H1 (cell line): ENCODE data around the gene COL4A4. TPM values are rescaled to one million over a fixed set of nuclear protein-coding genes. Genes with fewer than 3 reads are reported as not detected.

Experiments
- CTCF ChIA-PET: fragments of 300-600 bp; sonication (Branson Sonifier 250); formaldehyde crosslinking; loops from one replicate; lab custom pipeline; 2021; ENCODE audit not compliant: partially characterized antibody; lab: Charles Lee
- POLR2A ChIA-PET: fragments of 300-600 bp; sonication (Branson Sonifier 250); formaldehyde crosslinking; loops from one replicate; lab custom pipeline; 2021; ENCODE audit warnings: inconsistent platforms; ENCODE audit not compliant: partially characterized antibody; lab: Charles Lee
- DNase-seq, 2 experiments: peaks; one replicate each; pipeline versions ENCODE4 v3.0.0 to v3.0.0-alpha.2; 2010 to 2022; ENCODE audit warnings: low spot score in 2 of 2, low read depth in 1 of 2, mixed read lengths in 1 of 2
- FAIRE-seq: peaks from 2 replicates; lab custom pipeline; 2011; peaks lifted over from hg19 to GRCh38; lab: Jason Lieb, UNC
- H2AFZ ChIP-seq: 2 replicates; pipeline ENCODE4 v1.8.1; 2012; ENCODE audit warnings: low read length, inconsistent platforms
- H2AK5ac ChIP-seq: 2 replicates; pipeline ENCODE4 v1.6.1; 2013; ENCODE audit warnings: low read depth, low read length
- H2BK120ac ChIP-seq: replicated peaks from 2 replicates; pipeline ENCODE3; 2013; ENCODE audit warnings: low read depth, low read length, inconsistent platforms
- H2BK12ac ChIP-seq: 2 replicates; pipeline ENCODE4 v1.6.1; 2013; ENCODE audit warnings: low read depth, low read length
- H2BK15ac ChIP-seq: 2 replicates; pipeline ENCODE4 v1.6.1; 2013; ENCODE audit warnings: low read length
- H2BK20ac ChIP-seq: 2 replicates; pipeline ENCODE4 v1.6.1; 2013; ENCODE audit warnings: low read length
- H2BK5ac ChIP-seq: 2 replicates; pipeline ENCODE4 v1.6.1; 2013; ENCODE audit warnings: low read depth, low read length
- H3K14ac ChIP-seq: 2 replicates; pipeline ENCODE4 v1.6.1; 2013; ENCODE audit warnings: inconsistent platforms; ENCODE audit not compliant: insufficient read length
- H3K18ac ChIP-seq: 2 replicates; pipeline ENCODE4 v1.6.1; 2013; ENCODE audit warnings: low read length; ENCODE audit errors: extremely low read depth
- H3K23ac ChIP-seq: 2 replicates; pipeline ENCODE4 v1.6.1; 2013; ENCODE audit warnings: inconsistent platforms; ENCODE audit not compliant: insufficient read length
- H3K23me2 ChIP-seq: 2 replicates; pipeline ENCODE4 v1.6.1; 2013; ENCODE audit warnings: low read depth, low read length
- H3K27ac ChIP-seq: 2 replicates; pipeline ENCODE4 v1.6.1; 2011; ENCODE audit warnings: low read depth, low read length, inconsistent platforms
- H3K27me3 ChIP-seq, 4 experiments: replicated peaks in 1 of 4; 1 replicate in 1 of 4; 2 replicates in 3 of 4; pipeline versions ENCODE4 v1.6.1 to v1.8.1; 2011 to 2013; ENCODE audit warnings: low read length in 3 of 4, mild to moderate bottlenecking in 3 of 4, inconsistent platforms in 2 of 4, mixed read lengths in 2 of 4, moderate library complexity in 1 of 4; ENCODE audit not compliant: control insufficient read depth in 3 of 4, insufficient read depth in 3 of 4; ENCODE audit errors: extremely low read depth in 1 of 4
- H3K36me3 ChIP-seq, 4 experiments: 2 replicates each; pipeline versions ENCODE4 v1.6.1 to v1.8.1; 2011 to 2013; ENCODE audit warnings: mild to moderate bottlenecking in 4 of 4, low read length in 3 of 4, moderate library complexity in 2 of 4, control low read depth in 1 of 4, inconsistent platforms in 1 of 4; ENCODE audit not compliant: insufficient read depth in 4 of 4, control insufficient read depth in 2 of 4
- H3K4ac ChIP-seq: replicated peaks from 2 replicates; pipeline ENCODE3; 2013; ENCODE audit warnings: low read length, low read depth, mixed read lengths, inconsistent platforms; ENCODE audit not compliant: insufficient read length
- H3K4me1 ChIP-seq, 4 experiments: replicated peaks in 1 of 4; 1 replicate in 1 of 4; 2 replicates in 3 of 4; pipeline versions ENCODE4 v1.6.1 to v1.8.1; 2011 to 2013; ENCODE audit warnings: low read length in 3 of 4, inconsistent platforms in 2 of 4, mixed read lengths in 1 of 4; ENCODE audit not compliant: insufficient read depth in 4 of 4, control insufficient read depth in 3 of 4
- H3K4me2 ChIP-seq, 2 experiments: 2 replicates each; pipeline versions ENCODE4 v1.6.1 to v1.8.1; 2011 to 2013; ENCODE audit warnings: low read depth in 2 of 2, low read length in 2 of 2, control low read depth in 1 of 2, inconsistent platforms in 1 of 2, mild to moderate bottlenecking in 1 of 2; ENCODE audit not compliant: insufficient read depth in 1 of 2
- H3K4me3 ChIP-seq, 4 experiments: fragments of 200-600, 300-600 bp in 1 of 4; sonication (generic), shearing (Covaris generic), sonication (Bioruptor Twin) in 1 of 4; 2 replicates each; pipeline versions ENCODE4 v1.5.1 to v1.8.1; 2011 to 2016; ENCODE audit warnings: low read length in 4 of 4, low read depth in 3 of 4, control low read depth in 2 of 4, inconsistent platforms in 2 of 4, mild to moderate bottlenecking in 2 of 4, mixed read lengths in 1 of 4, moderate library complexity in 1 of 4; ENCODE audit not compliant: insufficient read depth in 2 of 4; ENCODE audit errors: extremely low read depth in 1 of 4
- H3K56ac ChIP-seq: replicated peaks from 2 replicates; pipeline ENCODE3; 2013; ENCODE audit warnings: low read depth, mild to moderate bottlenecking, mixed read lengths, low read length, inconsistent platforms; ENCODE audit not compliant: insufficient read length
- H3K79me1 ChIP-seq: 2 replicates; pipeline ENCODE4 v1.6.1; 2013; ENCODE audit warnings: low read depth, low read length, control low read depth
- H3K79me2 ChIP-seq, 2 experiments: 2 replicates each; pipeline versions ENCODE4 v1.6.1 to v1.8.1; 2012 to 2013; ENCODE audit warnings: low read length in 2 of 2, mild to moderate bottlenecking in 2 of 2, inconsistent platforms in 1 of 2; ENCODE audit not compliant: insufficient read depth in 2 of 2, control insufficient read depth in 1 of 2
- H3K9ac ChIP-seq, 4 experiments: replicated peaks in 1 of 4; 1 replicate in 1 of 4; 2 replicates in 3 of 4; pipeline versions ENCODE4 v1.6.1 to v1.8.1; 2011 to 2013; ENCODE audit warnings: low read depth in 3 of 4, low read length in 3 of 4, control low read depth in 2 of 4, mild to moderate bottlenecking in 2 of 4, moderate library complexity in 2 of 4, inconsistent platforms in 1 of 4; ENCODE audit errors: extremely low read depth in 1 of 4
- H3K9me3 ChIP-seq, 2 experiments: 2 replicates each; pipeline versions ENCODE4 v1.6.1 to v1.8.1; 2012 to 2013; ENCODE audit warnings: mild to moderate bottlenecking in 2 of 2, moderate library complexity in 2 of 2, control low read depth in 1 of 2, inconsistent platforms in 1 of 2, low read depth in 1 of 2, low read length in 1 of 2, mixed read lengths in 1 of 2; ENCODE audit not compliant: insufficient read depth in 2 of 2
- H4K20me1 ChIP-seq, 2 experiments: replicated peaks in 1 of 2; 2 replicates each; pipeline versions ENCODE3 to v1.8.1; 2011 to 2013; ENCODE audit warnings: inconsistent platforms in 2 of 2, low read length in 2 of 2, mild to moderate bottlenecking in 1 of 2; ENCODE audit not compliant: insufficient read depth in 2 of 2, control insufficient read depth in 1 of 2
- H4K5ac ChIP-seq: 2 replicates; pipeline ENCODE4 v1.6.1; 2013; ENCODE audit warnings: low read length, low read depth, mixed read lengths, inconsistent platforms; ENCODE audit not compliant: insufficient read length
- H4K8ac ChIP-seq: 2 replicates; pipeline ENCODE4 v1.8.0; 2013; ENCODE audit warnings: mild to moderate bottlenecking, moderate library complexity, low read length, inconsistent platforms; ENCODE audit not compliant: insufficient read depth; ENCODE audit errors: extremely low read depth
- H4K91ac ChIP-seq: replicated peaks from 2 replicates; pipeline ENCODE3; 2013; ENCODE audit warnings: low read length, mixed read lengths, inconsistent platforms; ENCODE audit not compliant: insufficient read length
- CHD1 ChIP-seq: IDR thresholded peaks from 2 replicates; pipeline ENCODE4 v1.6.1; 2012; ENCODE audit warnings: low read depth, low read length, improper control_type of control experiment
- WGBS, 2 experiments: shearing (Covaris generic) in 1 of 2; methylation state at CpG; one replicate each; pipeline versions ENCODE4 v1.1.6 to v1.1.7; 2013 to 2015; ENCODE audit warnings: low lambda C conversion rate in 2 of 2, mixed read lengths in 2 of 2, inconsistent platforms in 1 of 2, low coverage in 1 of 2, missing lambda C conversion rate in 1 of 2; ENCODE audit not compliant: insufficient replicate concordance in 2 of 2, insufficient coverage in 1 of 2, insufficient read length in 1 of 2; ENCODE audit errors: extremely low coverage in 1 of 2, missing lambda C conversion rate in 1 of 2; 5-methylcytosine and 5-hydroxymethylcytosine counted together
- polyA plus RNA-seq, 7 experiments: library from polyadenylated mRNA; depleted of rRNA in 3 of 7; stranded (reverse) in 5 of 7; unstranded in 2 of 7; fragments of >200 nt in 5 of 7; fragments of 200-250 nt in 2 of 7; gene quantifications; 1 replicate in 5 of 7; 2 replicates in 1 of 7; 4 replicates in 1 of 7; pipeline versions ENCODE4 v1.2.1 to v1.2.3, GENCODE V29; 2011 to 2013; ENCODE audit warnings: missing spikeins in 2 of 7, mixed read lengths in 2 of 7
- total RNA-seq: library from RNA; stranded (reverse); fragmentation: NEBNext Ultra II Directional; extraction: Animal tissue kit (Norgen Biotek cat#: 25700); gene quantifications from 2 replicates; pipeline ENCODE4 v1.2.1, GENCODE V29; 2021

The COL4A4 gene
- total and polyA plus RNA-seq, 2 of the 8 experiments (the other 6 are each of a cell fraction or from before 2014, with no cell fraction given), result 0.33 to 1.7 TPM

DNA sequence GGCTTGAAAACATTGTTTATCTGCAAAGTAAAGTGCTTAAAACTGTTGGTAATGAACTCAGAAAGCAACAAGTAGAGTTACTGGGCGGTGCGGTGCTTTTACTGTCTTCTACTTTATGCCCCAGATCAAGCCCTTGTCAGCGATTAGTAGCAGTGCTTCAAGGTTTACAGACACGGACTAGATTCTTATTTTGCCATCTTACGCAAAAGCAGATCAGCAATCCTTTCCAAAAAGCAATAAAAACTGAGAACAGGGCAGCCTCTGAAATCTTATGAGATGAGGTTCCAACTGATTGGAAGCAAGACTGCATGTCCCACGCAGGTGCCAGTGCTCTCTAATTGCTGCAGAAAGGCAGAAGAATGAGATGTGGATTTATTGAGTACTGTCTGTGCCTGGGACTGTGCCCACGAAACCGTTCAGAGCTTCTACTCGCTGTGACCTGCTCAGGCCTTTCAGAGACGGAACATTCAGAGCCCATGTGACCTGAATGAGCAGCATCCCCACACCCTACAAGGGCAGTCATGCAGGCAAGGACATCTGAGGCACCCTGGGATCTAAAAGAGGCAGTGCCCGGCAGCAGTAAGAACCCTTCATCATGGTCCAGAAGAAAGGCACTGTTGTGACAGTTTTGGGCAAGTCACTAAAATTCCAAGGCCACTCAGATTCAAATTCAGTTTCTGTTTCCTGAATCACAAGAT, 16.1 kb upstream of the COL4A4 start:
- H3K56ac ChIP-seq, result no peak overlapping the region
- no peak overlapping the region for H2AK5ac ChIP-seq
- no peaks in the 10 kb centered on the region for H4K20me1 ChIP-seq
- H2BK12ac ChIP-seq, result no peak overlapping the region
- no peak overlapping the region for H4K91ac ChIP-seq
- H3K4me3 ChIP-seq, result no peak overlapping the region
- H2BK15ac ChIP-seq, result no peak overlapping the region
- peaks cover 0 to 1% (median under 1%) of the 10 kb centered on the region in 4 experiments; a peak in 2 of 7 replicates for H3K4me1 ChIP-seq
- peak overlapping the region; percentile 94 for H2AFZ ChIP-seq
- H3K79me1 ChIP-seq, result no peaks in the 10 kb centered on the region
- ChIA-PET CTCF (interaction anchor here (1.0 kb wide), 1 partner anchor 9 kb away, joined by 3 read pairs; no protein-coding TSS in a partner anchor), POLR2A (no interaction called here)
- H4K8ac ChIP-seq, result no peak overlapping the region
- no peak overlapping the region for H3K4ac ChIP-seq
- H2BK120ac ChIP-seq, result no peak overlapping the region
- no peak overlapping the region for H3K9ac ChIP-seq
- H4K5ac ChIP-seq, result no peak overlapping the region
- no peak for TF ChIP-seq CHD1
- no peak overlapping the region for H3K18ac ChIP-seq
- FAIRE-seq, result no peak
- H3K27ac ChIP-seq, result no peak overlapping the region
- H3K23ac ChIP-seq, result no peak overlapping the region
- WGBS, 2 experiments, result 86% methylated on average over 11 of the region's 11 CpGs; no CpG with 5 or more reads in 1 of the 2 experiments
- H3K4me2 ChIP-seq, result no peak overlapping the region
- no peaks in the 10 kb centered on the region for H3K23me2 ChIP-seq
- no peaks in the 10 kb centered on the region for H3K79me2 ChIP-seq
- no peak overlapping the region for H3K14ac ChIP-seq
- no peaks in the 10 kb centered on the region for H3K9me3 ChIP-seq
- H3K27me3 ChIP-seq, result no peaks in the 10 kb centered on the region
- no peak overlapping the region for H2BK20ac ChIP-seq
- no peaks in the 10 kb centered on the region for H3K36me3 ChIP-seq
- no peak for DNase-seq
- H2BK5ac ChIP-seq, result no peak overlapping the region
